ENCODE results near the gene GALNT3. TPM values are rescaled to one million over a fixed set of nuclear protein-coding genes. Genes with fewer than 3 reads are reported as not detected.

GALNT3 gene
- total and polyA plus RNA-seq, 9 of the 15 experiments (the other 6 are each of a cell fraction or from before 2014, with no cell fraction given) = 0.03 to 0.29 (median 0.06) TPM; not detected in 6

DNA sequence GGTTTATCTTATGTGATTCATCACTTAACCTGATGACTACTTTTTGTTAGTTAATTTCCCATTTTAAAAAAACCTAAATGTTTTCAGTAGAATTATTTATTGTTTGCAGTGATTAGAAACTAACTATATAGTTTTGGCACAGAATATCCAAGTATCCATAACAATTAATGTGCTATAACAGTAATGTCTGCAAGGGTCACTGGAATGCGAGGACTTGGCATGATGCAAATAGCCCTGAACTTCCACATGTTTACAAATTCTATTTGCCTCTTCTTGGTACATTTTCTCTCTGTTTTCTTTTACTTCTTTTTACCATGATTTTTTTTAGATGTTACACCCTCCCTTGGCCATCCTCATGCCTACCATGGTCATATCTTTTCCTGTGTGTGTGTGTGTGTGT, 49.3 kb upstream of the GALNT3 start (continued):
- TF ChIP-seq, protein P1, sequence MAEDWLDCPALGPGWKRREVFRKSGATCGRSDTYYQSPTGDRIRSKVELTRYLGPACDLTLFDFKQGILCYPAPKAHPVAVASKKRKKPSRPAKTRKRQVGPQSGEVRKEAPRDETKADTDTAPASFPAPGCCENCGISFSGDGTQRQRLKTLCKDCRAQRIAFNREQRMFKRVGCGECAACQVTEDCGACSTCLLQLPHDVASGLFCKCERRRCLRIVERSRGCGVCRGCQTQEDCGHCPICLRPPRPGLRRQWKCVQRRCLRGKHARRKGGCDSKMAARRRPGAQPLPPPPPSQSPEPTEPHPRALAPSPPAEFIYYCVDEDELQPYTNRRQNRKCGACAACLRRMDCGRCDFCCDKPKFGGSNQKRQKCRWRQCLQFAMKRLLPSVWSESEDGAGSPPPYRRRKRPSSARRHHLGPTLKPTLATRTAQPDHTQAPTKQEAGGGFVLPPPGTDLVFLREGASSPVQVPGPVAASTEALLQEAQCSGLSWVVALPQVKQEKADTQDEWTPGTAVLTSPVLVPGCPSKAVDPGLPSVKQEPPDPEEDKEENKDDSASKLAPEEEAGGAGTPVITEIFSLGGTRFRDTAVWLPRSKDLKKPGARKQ (CRISPR knock-in tag; IDR thresholded peaks at IDR 0.05) = no peak
- no peak for TF ChIP-seq RHOXF2B (CRISPR knock-in tag; conservative IDR thresholded peaks at IDR 0.05)
- TF ChIP-seq ETV1 (tag; conservative IDR thresholded peaks at IDR 0.05; ENCODE audit: low read depth) = no peak
- TF ChIP-seq RFX1 (IDR thresholded peaks at IDR 0.05) = no peak
- TF ChIP-seq, protein P2, sequence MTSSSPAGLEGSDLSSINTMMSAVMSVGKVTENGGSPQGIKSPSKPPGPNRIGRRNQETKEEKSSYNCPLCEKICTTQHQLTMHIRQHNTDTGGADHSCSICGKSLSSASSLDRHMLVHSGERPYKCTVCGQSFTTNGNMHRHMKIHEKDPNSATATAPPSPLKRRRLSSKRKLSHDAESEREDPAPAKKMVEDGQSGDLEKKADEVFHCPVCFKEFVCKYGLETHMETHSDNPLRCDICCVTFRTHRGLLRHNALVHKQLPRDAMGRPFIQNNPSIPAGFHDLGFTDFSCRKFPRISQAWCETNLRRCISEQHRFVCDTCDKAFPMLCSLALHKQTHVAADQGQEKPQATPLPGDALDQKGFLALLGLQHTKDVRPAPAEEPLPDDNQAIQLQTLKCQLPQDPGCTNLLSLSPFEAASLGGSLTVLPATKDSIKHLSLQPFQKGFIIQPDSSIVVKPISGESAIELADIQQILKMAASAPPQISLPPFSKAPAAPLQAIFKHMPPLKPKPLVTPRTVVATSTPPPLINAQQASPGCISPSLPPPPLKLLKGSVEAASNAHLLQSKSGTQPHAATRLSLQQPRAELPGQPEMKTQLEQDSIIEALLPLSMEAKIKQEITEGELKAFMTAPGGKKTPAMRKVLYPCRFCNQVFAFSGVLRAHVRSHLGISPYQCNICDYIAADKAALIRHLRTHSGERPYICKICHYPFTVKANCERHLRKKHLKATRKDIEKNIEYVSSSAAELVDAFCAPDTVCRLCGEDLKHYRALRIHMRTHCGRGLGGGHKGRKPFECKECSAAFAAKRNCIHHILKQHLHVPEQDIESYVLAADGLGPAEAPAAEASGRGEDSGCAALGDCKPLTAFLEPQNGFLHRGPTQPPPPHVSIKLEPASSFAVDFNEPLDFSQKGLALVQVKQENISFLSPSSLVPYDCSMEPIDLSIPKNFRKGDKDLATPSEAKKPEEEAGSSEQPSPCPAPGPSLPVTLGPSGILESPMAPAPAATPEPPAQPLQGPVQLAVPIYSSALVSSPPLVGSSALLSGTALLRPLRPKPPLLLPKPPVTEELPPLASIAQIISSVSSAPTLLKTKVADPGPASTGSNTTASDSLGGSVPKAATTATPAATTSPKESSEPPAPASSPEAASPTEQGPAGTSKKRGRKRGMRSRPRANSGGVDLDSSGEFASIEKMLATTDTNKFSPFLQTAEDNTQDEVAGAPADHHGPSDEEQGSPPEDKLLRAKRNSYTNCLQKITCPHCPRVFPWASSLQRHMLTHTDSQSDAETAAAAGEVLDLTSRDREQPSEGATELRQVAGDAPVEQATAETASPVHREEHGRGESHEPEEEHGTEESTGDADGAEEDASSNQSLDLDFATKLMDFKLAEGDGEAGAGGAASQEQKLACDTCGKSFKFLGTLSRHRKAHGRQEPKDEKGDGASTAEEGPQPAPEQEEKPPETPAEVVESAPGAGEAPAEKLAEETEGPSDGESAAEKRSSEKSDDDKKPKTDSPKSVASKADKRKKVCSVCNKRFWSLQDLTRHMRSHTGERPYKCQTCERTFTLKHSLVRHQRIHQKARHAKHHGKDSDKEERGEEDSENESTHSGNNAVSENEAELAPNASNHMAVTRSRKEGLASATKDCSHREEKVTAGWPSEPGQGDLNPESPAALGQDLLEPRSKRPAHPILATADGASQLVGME (CRISPR knock-in tag; IDR thresholded peaks at IDR 0.05) = no peak
